Colonic mucosa (tissue), 4 donors: ENCODE measurements around the gene RNF227. TPM values are rescaled to one million over a fixed set of nuclear protein-coding genes. Genes with fewer than 3 reads are reported as not detected.
A peak's percentile ranks its signal among the peaks of the same experiment; 100 is the strongest.

Source experiments
- DNase-seq: peaks from one replicate; pipeline ENCODE4 v3.0.0-alpha.2; 2020
- H3K27ac ChIP-seq: fragments of 200-600 bp; one replicate; pipeline ENCODE4 v1.8.0; 2021
- H3K27me3 ChIP-seq: fragments of 200-600 bp; one replicate; pipeline ENCODE4 v1.8.0; 2021
- H3K36me3 ChIP-seq: fragments of 200-600 bp; one replicate; pipeline ENCODE4 v1.8.0; 2021
- H3K4me1 ChIP-seq: fragments of 200-600 bp; one replicate; pipeline ENCODE4 v1.8.0; 2021; ENCODE audit warnings: mild to moderate bottlenecking
- H3K4me3 ChIP-seq: fragments of 200-600 bp; one replicate; pipeline ENCODE4 v1.8.0; 2021
- H3K9ac ChIP-seq, 2 donors: one replicate each; pipeline ENCODE4 v1.7.0; 2013; ENCODE audit warnings: control low read depth in 2 of 2, low read depth in 2 of 2, low read length in 2 of 2
- H3K9me3 ChIP-seq: fragments of 200-600 bp; one replicate; pipeline ENCODE4 v1.8.0; 2021
- CTCF ChIP-seq: fragments of 200-600 bp; IDR thresholded peaks from one replicate; pipeline ENCODE4 v1.8.0; 2022; ENCODE audit warnings: antibody characterized with exemption, mild to moderate bottlenecking
- intact Hi-C: fragments of 100-400 bp; cut with DNase I; formaldehyde crosslinking; loops from one replicate; pipeline ENCODE4 v1.14.1; 2022
- total RNA-seq, 2 donors: library from RNA; stranded (reverse); fragmentation: NEBNext Ultra II Directional in 1 of 2; extraction: Animal tissue kit (Norgen Biotek cat#: 25700) in 1 of 2; gene quantifications; one replicate each; pipeline ENCODE4 v1.2.1, GENCODE V29; 2021
- donor health status: healthy.
- donor health status: DM: no; HTN: no; CAD: no.
- donor health status: DM: no; HTN: no; CAD: no.

RNF227 gene
- total RNA-seq, 2 donors from 2014 or later: 2.8 to 3.0 TPM

DNA sequence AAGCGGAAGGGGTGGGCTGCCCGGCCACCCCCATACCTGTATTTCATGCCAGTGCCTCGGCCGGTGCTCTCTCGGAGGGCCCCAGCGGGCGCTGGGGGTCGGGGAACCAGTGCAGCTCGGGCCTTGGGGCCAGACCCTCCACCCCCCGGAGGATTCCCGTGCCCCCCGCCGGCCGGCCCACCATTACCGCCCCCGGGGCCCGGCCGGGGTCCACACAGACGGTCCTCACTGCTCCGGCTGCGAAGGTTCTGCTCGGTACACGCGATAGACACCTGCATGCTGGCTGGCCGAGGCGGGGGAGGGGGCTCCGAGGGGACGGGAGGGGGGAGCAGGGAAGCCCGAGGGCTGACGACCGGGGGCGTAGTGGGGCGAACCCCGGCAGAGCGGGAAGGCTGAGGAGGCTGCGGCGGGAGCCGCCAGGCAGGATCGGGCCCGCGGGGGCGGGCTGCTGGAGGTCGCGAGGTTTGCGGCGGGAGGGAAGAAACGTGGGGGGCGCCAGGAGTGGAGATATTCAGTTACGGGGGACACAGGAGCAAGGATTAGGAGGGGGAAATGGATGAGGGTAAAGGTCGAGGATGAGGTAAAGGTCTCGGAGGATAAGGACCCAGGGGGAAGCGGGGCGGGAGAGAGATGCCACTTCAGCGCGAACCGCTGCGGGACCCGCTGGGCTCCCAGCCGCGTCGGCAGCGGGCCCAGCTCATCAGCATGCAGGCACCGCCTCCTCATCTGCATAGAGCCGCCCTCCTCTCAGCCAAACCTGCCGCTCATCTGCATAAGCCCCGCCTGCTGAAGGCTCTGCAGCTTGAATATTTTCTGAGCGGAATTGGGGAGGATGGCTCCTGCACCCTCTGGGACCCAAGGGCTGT lies 13.3 kb upstream of the RNF227 start, which contains the start of gene KCNAB3:
TSS of gene KCNAB3 (minus strand) at position 699 of the 866 bp plus-strand sequence. CDS start at position 278, 421 bp downstream.
- no peak within 1 kb of the TSS for H3K27ac ChIP-seq
- H3K27me3 ChIP-seq: no peaks in the 10 kb centered on the region
- intact Hi-C loops: no loop called here
- no peaks in the 10 kb centered on the region for H3K9me3 ChIP-seq
- DNase-seq: no peak
- H3K9ac ChIP-seq: peak within 1 kb of the TSS in 1 of 2 donors; percentile 45
- no peaks in the 10 kb centered on the region for H3K4me1 ChIP-seq
- no peak within 1 kb of the TSS for H3K4me3 ChIP-seq
- no peaks in the 10 kb centered on the region for H3K36me3 ChIP-seq
- TF ChIP-seq CTCF: no peak

DNA sequence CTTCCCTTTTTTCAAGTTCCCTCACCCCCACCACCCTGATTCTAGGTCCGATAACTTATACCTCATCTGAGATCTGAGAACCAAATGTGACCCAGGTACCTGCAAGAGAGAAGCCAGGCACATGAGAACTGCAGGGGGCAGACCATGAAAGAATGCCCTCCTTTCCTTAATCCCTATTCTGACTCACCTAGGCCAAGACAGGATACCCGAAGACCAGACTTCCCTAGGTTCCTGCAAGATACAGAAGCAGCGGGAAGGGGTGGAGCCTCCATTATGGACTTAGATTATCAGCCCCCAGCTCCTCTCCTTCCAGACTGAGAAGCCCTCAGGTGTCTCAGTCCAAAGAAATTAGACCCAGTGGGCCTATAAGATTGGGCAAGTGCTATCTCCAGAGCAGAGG lies 11.5 kb upstream of the RNF227 start:
- no peaks in the 10 kb centered on the region for H3K4me1 ChIP-seq
- no peaks in the 10 kb centered on the region for H3K9me3 ChIP-seq
- intact Hi-C loops: no loop called here
- no peak overlapping the region for H3K9ac ChIP-seq
- no peak for DNase-seq
- H3K36me3 ChIP-seq: no peaks in the 10 kb centered on the region
- H3K27ac ChIP-seq: no peak overlapping the region
- no peak overlapping the region for H3K4me3 ChIP-seq
- TF ChIP-seq CTCF: no peak
- H3K27me3 ChIP-seq: no peaks in the 10 kb centered on the region

GRCh38 chr17:7922845-7923628 lies 6.9 kb upstream of the RNF227 start:
- no peaks in the 10 kb centered on the region for H3K4me1 ChIP-seq
- no peak for TF ChIP-seq CTCF
- H3K4me3 ChIP-seq: peak overlapping the region; percentile 31
- DNase-seq: peak; percentile 88
- intact Hi-C loops: no loop called here
- no peaks in the 10 kb centered on the region for H3K27me3 ChIP-seq
- H3K36me3 ChIP-seq: no peaks in the 10 kb centered on the region
- peak overlapping the region; percentile 70 to 76 for H3K9ac ChIP-seq
- peak overlapping the region; percentile 29 for H3K27ac ChIP-seq
- no peaks in the 10 kb centered on the region for H3K9me3 ChIP-seq

GRCh38 chr17:7922269-7922844 lies 6.3 kb upstream of the RNF227 start:
- H3K4me1 ChIP-seq: no peaks in the 10 kb centered on the region
- peak overlapping the region; percentile 70 to 76 for H3K9ac ChIP-seq
- intact Hi-C loops: no loop called here
- TF ChIP-seq CTCF: no peak
- DNase-seq: no peak
- no peaks in the 10 kb centered on the region for H3K36me3 ChIP-seq
- H3K9me3 ChIP-seq: no peaks in the 10 kb centered on the region
- H3K27ac ChIP-seq: peak overlapping the region; percentile 29
- peak overlapping the region; percentile 31 for H3K4me3 ChIP-seq
- no peaks in the 10 kb centered on the region for H3K27me3 ChIP-seq

- TF ChIP-seq CTCF: no peak
- Histone ChIP-seq H3K4me3 (peak overlapping the region; percentile 67), H3K36me3 (no peaks in the 10 kb centered on the region), H3K27me3 (no peaks in the 10 kb centered on the region), H3K9ac (no peak overlapping the region), H3K27ac (peak overlapping the region; percentile 97), H3K9me3 (no peaks in the 10 kb centered on the region), H3K4me1 (peaks cover 9% of the 10 kb centered on the region)
- DNase-seq: no peak
- intact Hi-C loops: no loop called here
Observed at GRCh38 chr17:7916808-7917207, 719 bp upstream of the RNF227 start.
